Measurements from ENCODE around the gene ZNF182. TPM values are rescaled to one million over a fixed set of nuclear protein-coding genes. Genes with fewer than 3 reads are reported as not detected.

ZNF182 gene
- total and polyA plus RNA-seq, 9 of the 15 experiments (the other 6 are each of a cell fraction or from before 2014, with no cell fraction given): 0.59 to 5.0 (median 3.9) TPM

DNA sequence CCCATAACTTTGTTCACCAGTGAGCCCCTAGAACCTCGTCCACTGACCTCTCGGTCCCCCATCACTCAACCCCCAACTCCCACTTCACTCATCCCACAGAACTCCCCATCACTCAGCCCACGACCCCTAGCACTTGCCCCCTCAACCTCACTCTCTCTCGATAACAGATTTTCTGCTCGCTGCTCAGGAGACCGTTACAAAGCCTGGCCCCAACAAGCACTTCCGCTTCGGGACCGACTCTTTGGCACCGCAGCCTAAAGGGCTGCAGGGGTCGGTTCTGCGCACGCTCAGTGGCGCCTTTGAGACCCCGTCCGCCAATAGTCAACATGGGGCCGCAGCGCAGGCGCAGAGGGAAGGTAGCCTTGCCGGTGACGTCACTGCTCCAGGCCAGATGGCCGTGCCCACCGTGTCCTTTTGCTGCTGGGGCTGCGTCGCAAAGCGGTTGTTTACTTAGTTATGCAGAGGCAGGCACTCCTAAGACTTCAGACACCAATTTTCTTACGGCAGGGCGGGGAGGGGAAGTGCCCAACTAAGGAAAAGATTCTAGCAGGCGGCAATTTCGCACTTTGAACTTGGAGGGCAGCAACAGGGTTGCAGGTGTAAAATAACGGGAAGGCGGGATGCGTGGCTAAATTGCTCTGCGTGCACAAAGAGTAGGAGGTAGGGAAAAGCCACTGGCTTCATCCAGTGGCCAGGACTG, at the start of gene ZNF182 (continued):
- TF ChIP-seq, protein P1, sequence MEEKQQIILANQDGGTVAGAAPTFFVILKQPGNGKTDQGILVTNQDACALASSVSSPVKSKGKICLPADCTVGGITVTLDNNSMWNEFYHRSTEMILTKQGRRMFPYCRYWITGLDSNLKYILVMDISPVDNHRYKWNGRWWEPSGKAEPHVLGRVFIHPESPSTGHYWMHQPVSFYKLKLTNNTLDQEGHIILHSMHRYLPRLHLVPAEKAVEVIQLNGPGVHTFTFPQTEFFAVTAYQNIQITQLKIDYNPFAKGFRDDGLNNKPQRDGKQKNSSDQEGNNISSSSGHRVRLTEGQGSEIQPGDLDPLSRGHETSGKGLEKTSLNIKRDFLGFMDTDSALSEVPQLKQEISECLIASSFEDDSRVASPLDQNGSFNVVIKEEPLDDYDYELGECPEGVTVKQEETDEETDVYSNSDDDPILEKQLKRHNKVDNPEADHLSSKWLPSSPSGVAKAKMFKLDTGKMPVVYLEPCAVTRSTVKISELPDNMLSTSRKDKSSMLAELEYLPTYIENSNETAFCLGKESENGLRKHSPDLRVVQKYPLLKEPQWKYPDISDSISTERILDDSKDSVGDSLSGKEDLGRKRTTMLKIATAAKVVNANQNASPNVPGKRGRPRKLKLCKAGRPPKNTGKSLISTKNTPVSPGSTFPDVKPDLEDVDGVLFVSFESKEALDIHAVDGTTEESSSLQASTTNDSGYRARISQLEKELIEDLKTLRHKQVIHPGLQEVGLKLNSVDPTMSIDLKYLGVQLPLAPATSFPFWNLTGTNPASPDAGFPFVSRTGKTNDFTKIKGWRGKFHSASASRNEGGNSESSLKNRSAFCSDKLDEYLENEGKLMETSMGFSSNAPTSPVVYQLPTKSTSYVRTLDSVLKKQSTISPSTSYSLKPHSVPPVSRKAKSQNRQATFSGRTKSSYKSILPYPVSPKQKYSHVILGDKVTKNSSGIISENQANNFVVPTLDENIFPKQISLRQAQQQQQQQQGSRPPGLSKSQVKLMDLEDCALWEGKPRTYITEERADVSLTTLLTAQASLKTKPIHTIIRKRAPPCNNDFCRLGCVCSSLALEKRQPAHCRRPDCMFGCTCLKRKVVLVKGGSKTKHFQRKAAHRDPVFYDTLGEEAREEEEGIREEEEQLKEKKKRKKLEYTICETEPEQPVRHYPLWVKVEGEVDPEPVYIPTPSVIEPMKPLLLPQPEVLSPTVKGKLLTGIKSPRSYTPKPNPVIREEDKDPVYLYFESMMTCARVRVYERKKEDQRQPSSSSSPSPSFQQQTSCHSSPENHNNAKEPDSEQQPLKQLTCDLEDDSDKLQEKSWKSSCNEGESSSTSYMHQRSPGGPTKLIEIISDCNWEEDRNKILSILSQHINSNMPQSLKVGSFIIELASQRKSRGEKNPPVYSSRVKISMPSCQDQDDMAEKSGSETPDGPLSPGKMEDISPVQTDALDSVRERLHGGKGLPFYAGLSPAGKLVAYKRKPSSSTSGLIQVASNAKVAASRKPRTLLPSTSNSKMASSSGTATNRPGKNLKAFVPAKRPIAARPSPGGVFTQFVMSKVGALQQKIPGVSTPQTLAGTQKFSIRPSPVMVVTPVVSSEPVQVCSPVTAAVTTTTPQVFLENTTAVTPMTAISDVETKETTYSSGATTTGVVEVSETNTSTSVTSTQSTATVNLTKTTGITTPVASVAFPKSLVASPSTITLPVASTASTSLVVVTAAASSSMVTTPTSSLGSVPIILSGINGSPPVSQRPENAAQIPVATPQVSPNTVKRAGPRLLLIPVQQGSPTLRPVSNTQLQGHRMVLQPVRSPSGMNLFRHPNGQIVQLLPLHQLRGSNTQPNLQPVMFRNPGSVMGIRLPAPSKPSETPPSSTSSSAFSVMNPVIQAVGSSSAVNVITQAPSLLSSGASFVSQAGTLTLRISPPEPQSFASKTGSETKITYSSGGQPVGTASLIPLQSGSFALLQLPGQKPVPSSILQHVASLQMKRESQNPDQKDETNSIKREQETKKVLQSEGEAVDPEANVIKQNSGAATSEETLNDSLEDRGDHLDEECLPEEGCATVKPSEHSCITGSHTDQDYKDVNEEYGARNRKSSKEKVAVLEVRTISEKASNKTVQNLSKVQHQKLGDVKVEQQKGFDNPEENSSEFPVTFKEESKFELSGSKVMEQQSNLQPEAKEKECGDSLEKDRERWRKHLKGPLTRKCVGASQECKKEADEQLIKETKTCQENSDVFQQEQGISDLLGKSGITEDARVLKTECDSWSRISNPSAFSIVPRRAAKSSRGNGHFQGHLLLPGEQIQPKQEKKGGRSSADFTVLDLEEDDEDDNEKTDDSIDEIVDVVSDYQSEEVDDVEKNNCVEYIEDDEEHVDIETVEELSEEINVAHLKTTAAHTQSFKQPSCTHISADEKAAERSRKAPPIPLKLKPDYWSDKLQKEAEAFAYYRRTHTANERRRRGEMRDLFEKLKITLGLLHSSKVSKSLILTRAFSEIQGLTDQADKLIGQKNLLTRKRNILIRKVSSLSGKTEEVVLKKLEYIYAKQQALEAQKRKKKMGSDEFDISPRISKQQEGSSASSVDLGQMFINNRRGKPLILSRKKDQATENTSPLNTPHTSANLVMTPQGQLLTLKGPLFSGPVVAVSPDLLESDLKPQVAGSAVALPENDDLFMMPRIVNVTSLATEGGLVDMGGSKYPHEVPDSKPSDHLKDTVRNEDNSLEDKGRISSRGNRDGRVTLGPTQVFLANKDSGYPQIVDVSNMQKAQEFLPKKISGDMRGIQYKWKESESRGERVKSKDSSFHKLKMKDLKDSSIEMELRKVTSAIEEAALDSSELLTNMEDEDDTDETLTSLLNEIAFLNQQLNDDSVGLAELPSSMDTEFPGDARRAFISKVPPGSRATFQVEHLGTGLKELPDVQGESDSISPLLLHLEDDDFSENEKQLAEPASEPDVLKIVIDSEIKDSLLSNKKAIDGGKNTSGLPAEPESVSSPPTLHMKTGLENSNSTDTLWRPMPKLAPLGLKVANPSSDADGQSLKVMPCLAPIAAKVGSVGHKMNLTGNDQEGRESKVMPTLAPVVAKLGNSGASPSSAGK (IDR thresholded peaks at IDR 0.05): 0 out of 2 replicates have a peak, but pooled peaks have one; percentile 28
- TF ChIP-seq, protein P2, sequence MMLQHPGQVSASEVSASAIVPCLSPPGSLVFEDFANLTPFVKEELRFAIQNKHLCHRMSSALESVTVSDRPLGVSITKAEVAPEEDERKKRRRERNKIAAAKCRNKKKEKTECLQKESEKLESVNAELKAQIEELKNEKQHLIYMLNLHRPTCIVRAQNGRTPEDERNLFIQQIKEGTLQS (IDR thresholded peaks at IDR 0.05): peak; percentile 96
- TF ChIP-seq, protein P2 (CRISPR knock-in tag; conservative IDR thresholded peaks at IDR 0.05): no peak
- TF ChIP-seq CREM (IDR thresholded peaks at IDR 0.05; ENCODE audit: low read depth) (peak; percentile 94), ZNF133 (CRISPR knock-in tag; IDR thresholded peaks at IDR 0.05) (no peak), PTRF (tag; IDR thresholded peaks at IDR 0.05) (no peak), ZNF3 (CRISPR knock-in tag; IDR thresholded peaks at IDR 0.05) (peak; percentile 88; the same call in 1 of the 2 replicates), ATF1 (CRISPR knock-in tag; IDR thresholded peaks at IDR 0.05) (peak; percentile 49), ATF1 (tag; IDR thresholded peaks at IDR 0.05) (peak; percentile 94), MCM5 (IDR thresholded peaks at IDR 0.05; ENCODE audit: low read depth) (no peak), POLR2G (IDR thresholded peaks at IDR 0.05; ENCODE audit: low read depth, low read length) (peak; percentile 79), MEF2D (tag; conservative IDR thresholded peaks at IDR 0.05; ENCODE audit: low read depth) (no peak), TAF1 (IDR thresholded peaks at IDR 0.05; ENCODE audit: control insufficient read depth, extremely low read depth, insufficient read depth, low read length, severe bottlenecking) (peak; percentile 46), ARID1B (IDR thresholded peaks at IDR 0.05) (peak; percentile 29; the same call in 1 of the 2 replicates)
- TF ChIP-seq, protein P3, sequence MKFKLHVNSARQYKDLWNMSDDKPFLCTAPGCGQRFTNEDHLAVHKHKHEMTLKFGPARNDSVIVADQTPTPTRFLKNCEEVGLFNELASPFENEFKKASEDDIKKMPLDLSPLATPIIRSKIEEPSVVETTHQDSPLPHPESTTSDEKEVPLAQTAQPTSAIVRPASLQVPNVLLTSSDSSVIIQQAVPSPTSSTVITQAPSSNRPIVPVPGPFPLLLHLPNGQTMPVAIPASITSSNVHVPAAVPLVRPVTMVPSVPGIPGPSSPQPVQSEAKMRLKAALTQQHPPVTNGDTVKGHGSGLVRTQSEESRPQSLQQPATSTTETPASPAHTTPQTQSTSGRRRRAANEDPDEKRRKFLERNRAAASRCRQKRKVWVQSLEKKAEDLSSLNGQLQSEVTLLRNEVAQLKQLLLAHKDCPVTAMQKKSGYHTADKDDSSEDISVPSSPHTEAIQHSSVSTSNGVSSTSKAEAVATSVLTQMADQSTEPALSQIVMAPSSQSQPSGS (CRISPR knock-in tag; IDR thresholded peaks at IDR 0.05): peak; percentile 71; the same call in 1 of the 2 replicates

Measured in K562 (cell line).